ENCODE data around the gene PATJ.

The PATJ gene

DNA sequence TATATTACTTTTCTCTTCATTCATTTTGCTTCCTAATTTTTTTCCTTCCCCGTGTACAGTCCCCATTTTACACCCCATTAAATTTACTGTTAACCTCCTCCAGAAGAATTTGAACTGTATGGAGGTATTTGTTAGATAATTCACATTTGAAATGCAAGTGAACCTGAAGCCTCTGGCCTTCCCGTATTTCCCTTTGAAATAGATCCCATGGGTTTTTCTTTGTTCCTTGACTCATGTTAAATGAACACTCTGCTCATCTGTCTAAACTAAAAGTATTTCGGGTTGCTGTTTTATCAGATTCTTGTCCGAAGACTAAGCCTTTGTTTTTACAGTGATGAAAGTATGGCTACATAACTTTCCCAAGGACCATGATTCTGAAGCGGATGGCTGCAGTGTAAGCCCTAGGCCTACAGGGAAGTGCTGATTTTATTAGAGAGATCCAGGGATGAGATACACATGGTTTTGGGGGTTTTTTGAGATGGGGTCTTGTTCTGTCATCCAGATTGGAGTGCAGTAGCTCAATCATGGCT lies 187.9 kb downstream of the PATJ start:
- TF ChIP-seq, protein P1, sequence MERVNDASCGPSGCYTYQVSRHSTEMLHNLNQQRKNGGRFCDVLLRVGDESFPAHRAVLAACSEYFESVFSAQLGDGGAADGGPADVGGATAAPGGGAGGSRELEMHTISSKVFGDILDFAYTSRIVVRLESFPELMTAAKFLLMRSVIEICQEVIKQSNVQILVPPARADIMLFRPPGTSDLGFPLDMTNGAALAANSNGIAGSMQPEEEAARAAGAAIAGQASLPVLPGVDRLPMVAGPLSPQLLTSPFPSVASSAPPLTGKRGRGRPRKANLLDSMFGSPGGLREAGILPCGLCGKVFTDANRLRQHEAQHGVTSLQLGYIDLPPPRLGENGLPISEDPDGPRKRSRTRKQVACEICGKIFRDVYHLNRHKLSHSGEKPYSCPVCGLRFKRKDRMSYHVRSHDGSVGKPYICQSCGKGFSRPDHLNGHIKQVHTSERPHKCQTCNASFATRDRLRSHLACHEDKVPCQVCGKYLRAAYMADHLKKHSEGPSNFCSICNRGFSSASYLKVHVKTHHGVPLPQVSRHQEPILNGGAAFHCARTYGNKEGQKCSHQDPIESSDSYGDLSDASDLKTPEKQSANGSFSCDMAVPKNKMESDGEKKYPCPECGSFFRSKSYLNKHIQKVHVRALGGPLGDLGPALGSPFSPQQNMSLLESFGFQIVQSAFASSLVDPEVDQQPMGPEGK (CRISPR knock-in tag; IDR thresholded peaks at IDR 0.05; ENCODE audit: borderline replicate concordance): no peak
- TF ChIP-seq ZNF8 (CRISPR knock-in tag; IDR thresholded peaks at IDR 0.05) (no peak), TCF4 (CRISPR knock-in tag; IDR thresholded peaks at IDR 0.05; ENCODE audit: borderline replicate concordance) (no peak), ZC3H10 (CRISPR knock-in tag; IDR thresholded peaks at IDR 0.05) (no peak), ISL1 (CRISPR knock-in tag; IDR thresholded peaks at IDR 0.05) (no peak), BACH2 (CRISPR knock-in tag; IDR thresholded peaks at IDR 0.05; ENCODE audit: borderline replicate concordance) (no peak), PPARA (CRISPR knock-in tag; IDR thresholded peaks at IDR 0.05; ENCODE audit: borderline replicate concordance) (no peak), TOX (CRISPR knock-in tag; IDR thresholded peaks at IDR 0.05; ENCODE audit: borderline replicate concordance) (no peak), ZNF70 (CRISPR knock-in tag; IDR thresholded peaks at IDR 0.05) (no peak)
- TF ChIP-seq, protein P2, sequence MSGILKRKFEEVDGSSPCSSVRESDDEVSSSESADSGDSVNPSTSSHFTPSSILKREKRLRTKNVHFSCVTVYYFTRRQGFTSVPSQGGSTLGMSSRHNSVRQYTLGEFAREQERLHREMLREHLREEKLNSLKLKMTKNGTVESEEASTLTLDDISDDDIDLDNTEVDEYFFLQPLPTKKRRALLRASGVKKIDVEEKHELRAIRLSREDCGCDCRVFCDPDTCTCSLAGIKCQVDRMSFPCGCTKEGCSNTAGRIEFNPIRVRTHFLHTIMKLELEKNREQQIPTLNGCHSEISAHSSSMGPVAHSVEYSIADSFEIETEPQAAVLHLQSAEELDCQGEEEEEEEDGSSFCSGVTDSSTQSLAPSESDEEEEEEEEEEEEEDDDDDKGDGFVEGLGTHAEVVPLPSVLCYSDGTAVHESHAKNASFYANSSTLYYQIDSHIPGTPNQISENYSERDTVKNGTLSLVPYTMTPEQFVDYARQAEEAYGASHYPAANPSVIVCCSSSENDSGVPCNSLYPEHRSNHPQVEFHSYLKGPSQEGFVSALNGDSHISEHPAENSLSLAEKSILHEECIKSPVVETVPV (CRISPR knock-in tag; IDR thresholded peaks at IDR 0.05): no peak

DNA sequence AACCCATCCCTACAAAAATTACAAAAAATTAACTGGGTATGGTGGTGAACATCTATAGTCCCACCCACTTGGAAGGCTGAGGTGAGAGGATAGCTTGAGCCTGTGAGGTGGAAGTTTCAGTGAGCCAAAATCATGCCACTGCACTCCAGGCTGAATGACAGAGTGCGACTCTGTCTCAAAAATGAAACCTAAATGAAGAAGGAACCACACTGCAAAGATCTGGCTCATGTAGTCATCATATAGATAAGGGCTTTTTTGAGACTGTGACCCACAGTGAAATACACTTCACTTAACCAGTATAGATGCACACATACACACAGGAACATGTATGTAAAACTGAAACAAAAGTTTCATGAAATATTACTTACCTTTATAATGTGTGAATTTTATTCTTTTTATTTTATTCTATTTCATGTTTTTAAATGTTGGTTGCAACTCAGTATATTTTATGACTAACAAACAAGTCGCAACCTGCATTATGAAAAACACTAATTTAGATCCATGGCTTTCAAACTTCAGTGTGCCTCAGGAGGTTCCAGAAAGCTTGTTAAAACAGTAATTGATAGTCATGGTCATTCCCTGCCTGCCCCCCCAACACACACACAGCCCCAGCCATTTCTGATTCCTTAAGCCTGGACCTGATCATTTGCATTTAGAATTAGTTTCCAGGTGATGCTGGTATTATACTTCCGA lies 189.5 kb downstream of the PATJ start:
- TF ChIP-seq GLIS3 (CRISPR knock-in tag; IDR thresholded peaks at IDR 0.05) (no peak), ARNTL (CRISPR knock-in tag; IDR thresholded peaks at IDR 0.05; ENCODE audit: borderline replicate concordance, low read depth) (no peak), PPARA (CRISPR knock-in tag; IDR thresholded peaks at IDR 0.05; ENCODE audit: borderline replicate concordance) (no peak), CSDC2 (CRISPR knock-in tag; IDR thresholded peaks at IDR 0.05) (no peak), ZNF8 (CRISPR knock-in tag; IDR thresholded peaks at IDR 0.05) (no peak), OSR1 (CRISPR knock-in tag; IDR thresholded peaks at IDR 0.05) (no peak), SNAI2 (CRISPR knock-in tag; IDR thresholded peaks at IDR 0.05) (no peak), TOX (CRISPR knock-in tag; IDR thresholded peaks at IDR 0.05; ENCODE audit: borderline replicate concordance) (no peak), BACH2 (CRISPR knock-in tag; IDR thresholded peaks at IDR 0.05; ENCODE audit: borderline replicate concordance) (no peak), RARB (CRISPR knock-in tag; IDR thresholded peaks at IDR 0.05) (no peak), ZC3H10 (CRISPR knock-in tag; IDR thresholded peaks at IDR 0.05) (no peak), ESRRG (CRISPR knock-in tag; IDR thresholded peaks at IDR 0.05) (no peak), TCF4 (CRISPR knock-in tag; IDR thresholded peaks at IDR 0.05; ENCODE audit: borderline replicate concordance) (no peak), ZNF70 (CRISPR knock-in tag; IDR thresholded peaks at IDR 0.05) (no peak), ISL1 (CRISPR knock-in tag; IDR thresholded peaks at IDR 0.05) (no peak)
- TF ChIP-seq, protein P2 (CRISPR knock-in tag; IDR thresholded peaks at IDR 0.05): no peak
- TF ChIP-seq, protein P3, sequence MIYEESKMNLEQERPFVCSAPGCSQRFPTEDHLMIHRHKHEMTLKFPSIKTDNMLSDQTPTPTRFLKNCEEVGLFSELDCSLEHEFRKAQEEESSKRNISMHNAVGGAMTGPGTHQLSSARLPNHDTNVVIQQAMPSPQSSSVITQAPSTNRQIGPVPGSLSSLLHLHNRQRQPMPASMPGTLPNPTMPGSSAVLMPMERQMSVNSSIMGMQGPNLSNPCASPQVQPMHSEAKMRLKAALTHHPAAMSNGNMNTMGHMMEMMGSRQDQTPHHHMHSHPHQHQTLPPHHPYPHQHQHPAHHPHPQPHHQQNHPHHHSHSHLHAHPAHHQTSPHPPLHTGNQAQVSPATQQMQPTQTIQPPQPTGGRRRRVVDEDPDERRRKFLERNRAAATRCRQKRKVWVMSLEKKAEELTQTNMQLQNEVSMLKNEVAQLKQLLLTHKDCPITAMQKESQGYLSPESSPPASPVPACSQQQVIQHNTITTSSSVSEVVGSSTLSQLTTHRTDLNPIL (CRISPR knock-in tag; IDR thresholded peaks at IDR 0.05; ENCODE audit: low read depth): no peak
- TF ChIP-seq, protein P4, sequence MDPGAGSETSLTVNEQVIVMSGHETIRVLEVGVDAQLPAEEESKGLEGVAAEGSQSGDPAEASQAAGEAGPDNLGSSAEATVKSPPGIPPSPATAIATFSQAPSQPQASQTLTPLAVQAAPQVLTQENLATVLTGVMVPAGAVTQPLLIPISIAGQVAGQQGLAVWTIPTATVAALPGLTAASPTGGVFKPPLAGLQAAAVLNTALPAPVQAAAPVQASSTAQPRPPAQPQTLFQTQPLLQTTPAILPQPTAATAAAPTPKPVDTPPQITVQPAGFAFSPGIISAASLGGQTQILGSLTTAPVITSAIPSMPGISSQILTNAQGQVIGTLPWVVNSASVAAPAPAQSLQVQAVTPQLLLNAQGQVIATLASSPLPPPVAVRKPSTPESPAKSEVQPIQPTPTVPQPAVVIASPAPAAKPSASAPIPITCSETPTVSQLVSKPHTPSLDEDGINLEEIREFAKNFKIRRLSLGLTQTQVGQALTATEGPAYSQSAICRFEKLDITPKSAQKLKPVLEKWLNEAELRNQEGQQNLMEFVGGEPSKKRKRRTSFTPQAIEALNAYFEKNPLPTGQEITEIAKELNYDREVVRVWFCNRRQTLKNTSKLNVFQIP (CRISPR knock-in tag; IDR thresholded peaks at IDR 0.05; ENCODE audit: borderline replicate concordance, low read depth): no peak
- TF ChIP-seq, protein P1 (CRISPR knock-in tag; IDR thresholded peaks at IDR 0.05; ENCODE audit: borderline replicate concordance): no peak
- no peak for ATAC-seq

More for the DNA sequence above, 187.9 kb downstream of the PATJ start:
- no peak for ATAC-seq
